Activated naive CD4-positive, alpha-beta T cell (primary cell): ENCODE measurements around the gene NGEF.

Source experiments
- DNase-seq, 4 experiments: peaks; one replicate each; lab custom pipeline; 2025; lab: John Stamatoyannopoulos, UW

Gene NGEF

GRCh38 chr2:232833830-232834229 lies 179.2 kb downstream of the NGEF start:
- DNase-seq: no peak

GRCh38 chr2:232831496-232831895 lies 181.6 kb downstream of the NGEF start:
- no peak for DNase-seq

GRCh38 chr2:232829988-232830387 lies 183.1 kb downstream of the NGEF start:
- DNase-seq: no peak
